GM18519 (cell line): ENCODE data around the gene SLC35F2.

Experiments
- ATAC-seq: cut with Tn5 transposase; IDR thresholded peaks from one replicate; pipeline ENCODE4 v1.9.1; 2021; ENCODE audit warnings: mild to moderate bottlenecking, moderate library complexity; ENCODE audit not compliant: unreplicated experiment, low FRiP score

Gene SLC35F2

DNA sequence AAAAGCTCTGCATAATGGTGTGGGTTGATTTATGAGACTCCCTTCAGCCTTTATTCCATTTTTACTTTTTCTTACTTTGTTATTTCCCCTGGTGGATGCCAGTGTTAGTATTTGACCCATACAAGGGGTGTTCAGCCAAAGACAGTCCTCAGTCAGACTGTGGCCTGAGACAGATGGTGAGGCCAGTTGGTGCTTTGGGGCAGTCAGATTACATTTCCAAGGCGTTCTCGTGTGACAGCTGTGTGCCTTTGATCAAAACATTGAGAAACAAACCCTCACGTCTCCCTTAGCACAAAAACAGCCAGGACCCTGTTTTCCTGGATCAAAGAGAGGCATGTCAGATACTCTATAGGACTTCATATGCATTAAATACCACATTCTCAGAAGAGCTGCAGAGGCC lies 115.4 kb downstream of the SLC35F2 start:
- ATAC-seq: no peak

DNA sequence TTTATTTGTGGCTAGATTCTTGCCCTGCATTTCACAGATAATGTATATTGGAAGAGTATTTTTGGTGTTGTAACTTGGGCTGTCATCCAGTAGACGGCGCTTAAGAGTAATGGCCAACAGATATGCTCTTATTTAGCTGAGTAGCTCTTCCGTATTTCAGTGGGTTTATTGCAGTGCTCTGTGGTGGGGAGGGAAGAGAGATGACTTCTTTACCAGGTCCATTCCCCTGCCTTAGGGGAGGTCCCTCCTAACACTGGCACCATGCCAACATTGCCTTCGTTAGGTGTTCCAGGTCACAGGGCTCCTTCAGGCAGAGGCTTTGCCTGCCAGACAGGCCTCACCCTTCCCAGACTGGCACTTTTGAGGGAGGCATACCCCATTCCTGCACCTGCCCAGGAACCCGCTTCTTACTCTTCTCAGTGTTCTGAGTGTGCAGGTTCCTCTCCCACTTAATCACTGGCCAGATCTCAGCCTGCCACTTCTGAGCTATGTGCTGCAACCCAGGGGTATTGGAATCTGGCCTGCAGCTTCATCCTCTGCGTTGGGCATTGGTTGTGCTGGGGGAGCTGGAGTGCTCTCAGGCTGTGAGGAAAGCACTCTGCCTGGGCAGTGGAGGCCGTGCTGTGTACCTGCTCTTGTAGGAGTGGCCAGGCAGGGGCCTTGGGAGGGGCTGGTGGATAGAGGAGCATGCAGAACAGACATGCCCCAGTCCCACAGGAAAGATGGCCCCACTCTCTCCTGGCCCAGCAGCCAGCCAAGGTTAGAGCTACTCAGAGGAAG lies 117.4 kb downstream of the SLC35F2 start:
- ATAC-seq: peak; percentile 91
